GM19099 (cell line): ENCODE results near the gene ULBP3.

Experiments
- POLR2A ChIP-seq: IDR thresholded peaks from 3 replicates; pipeline ENCODE4 v1.6.1; 2011; ENCODE audit warnings: low read depth; ENCODE audit not compliant: insufficient read length; ENCODE audit errors: extremely low read depth

Gene ULBP3

DNA sequence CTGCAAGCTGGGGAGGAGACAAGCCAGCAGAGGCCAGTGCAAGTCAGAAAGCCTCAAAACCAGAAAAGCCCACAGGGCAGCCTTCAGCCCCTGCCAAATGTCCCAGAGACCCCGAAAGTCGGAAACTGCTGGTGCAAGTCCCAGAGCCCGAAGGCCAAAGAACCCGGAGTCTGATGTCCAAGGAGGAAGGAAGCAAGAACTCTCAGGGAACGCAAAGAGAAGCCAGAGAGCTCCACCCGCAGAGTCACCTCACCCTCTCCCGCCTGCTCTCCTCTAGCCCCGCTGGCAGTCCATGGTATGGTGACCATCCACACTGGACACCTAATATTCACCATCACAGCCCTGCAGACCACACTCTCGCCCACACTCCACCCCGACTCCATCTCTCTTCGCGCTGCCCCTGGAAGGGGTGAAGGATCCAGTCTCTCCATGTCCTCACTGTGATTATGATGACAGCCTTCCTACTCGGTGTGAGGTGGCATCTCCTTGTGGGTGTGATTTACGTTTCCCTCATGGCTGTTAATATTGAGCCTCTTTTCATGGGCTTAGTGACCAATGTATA, 10.6 kb downstream of the ULBP3 start:
- no peak for TF ChIP-seq POLR2A

DNA sequence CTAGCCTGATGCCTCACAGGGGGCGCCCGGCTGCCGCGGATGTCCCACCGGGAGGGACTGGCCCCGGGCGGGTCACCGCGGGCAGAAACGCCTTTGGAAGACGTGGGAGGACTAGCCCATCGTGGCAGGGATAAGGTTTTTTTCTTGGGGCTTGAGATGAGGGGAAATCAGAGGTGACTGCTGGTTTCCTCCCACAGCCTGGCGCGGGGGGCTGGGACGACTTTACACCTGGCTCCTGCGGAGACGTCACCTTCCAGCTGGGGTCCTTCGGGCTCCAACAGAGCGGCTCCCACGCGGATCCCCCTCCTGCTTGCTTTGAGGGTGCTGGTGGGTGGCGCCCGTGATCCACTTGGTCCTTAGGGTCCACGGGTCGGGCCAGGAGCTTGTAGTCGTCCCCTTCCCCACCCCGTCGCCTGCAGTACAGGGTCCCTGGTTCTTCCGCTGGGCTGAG, 11.4 kb downstream of the ULBP3 start:
- TF ChIP-seq POLR2A: no peak

- TF ChIP-seq POLR2A: no peak
These were observed 12.0 kb downstream of the ULBP3 start for GRCh38 chr6:150056916-150057315.

- TF ChIP-seq POLR2A: no peak
These were observed 12.8 kb downstream of the ULBP3 start for GRCh38 chr6:150056156-150056555.

GRCh38 chr6:150055131-150055530, 13.8 kb downstream of the ULBP3 start:
- no peak for TF ChIP-seq POLR2A

DNA sequence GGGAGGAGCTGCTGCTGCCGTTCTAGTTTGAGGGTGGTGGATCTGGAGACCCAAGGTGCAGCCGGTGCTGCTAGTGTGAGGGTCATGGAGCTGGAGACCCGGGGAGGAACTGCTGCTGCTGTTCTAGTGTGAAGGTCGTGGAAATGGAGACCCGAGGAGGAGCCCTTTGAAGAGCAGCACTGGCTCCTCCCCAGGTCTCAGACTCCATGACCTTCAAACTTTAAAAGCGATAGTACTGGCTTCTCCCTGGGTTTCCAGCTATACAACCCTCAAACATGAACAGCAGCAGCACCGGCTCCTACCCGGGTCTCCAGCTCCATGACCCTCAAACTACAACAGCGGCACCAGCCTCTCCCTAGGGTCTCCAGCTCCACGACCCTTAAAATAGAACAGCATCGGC, 15.5 kb downstream of the ULBP3 start:
- TF ChIP-seq POLR2A: no peak

DNA sequence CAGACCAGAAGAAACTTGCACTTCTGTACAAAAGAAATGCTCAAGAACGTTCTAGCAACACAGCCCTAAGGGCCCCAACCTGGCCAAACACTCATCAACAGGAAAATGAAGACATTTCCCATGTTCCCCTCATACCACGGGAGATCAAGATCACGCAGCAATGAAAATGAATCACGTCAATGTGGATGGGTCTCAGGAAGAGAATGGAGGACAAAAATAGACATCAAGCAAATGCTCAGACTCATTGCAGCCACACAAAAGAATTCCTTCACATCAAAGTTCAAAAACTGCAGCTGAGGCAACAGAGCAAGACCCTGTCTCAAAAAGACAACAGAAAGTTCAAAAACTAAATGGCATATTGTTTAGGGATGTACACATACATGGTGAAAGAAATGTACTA, 18.1 kb downstream of the ULBP3 start:
- TF ChIP-seq POLR2A: no peak

- TF ChIP-seq POLR2A: no peak
These were observed 20.8 kb downstream of the ULBP3 start for GRCh38 chr6:150048099-150048498.

DNA sequence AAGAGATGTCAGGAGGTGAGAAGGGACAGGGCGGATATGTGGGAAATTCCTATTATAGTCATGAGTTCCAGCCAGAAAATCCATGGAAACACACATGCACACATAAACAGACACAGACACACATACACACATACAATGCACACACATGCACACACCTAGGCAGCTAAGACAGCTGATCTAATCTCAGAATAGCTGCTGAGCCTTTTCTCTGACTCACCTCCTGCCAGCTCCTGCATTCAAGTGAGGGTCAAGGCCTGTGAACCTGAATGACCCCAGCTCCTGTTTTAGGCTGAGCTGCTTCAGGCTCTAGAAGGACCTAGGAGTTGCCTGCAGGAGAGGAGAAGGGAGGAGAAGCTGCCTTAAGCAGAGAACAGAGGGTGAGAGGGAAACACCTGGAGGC, 22.0 kb downstream of the ULBP3 start:
- TF ChIP-seq POLR2A: no peak

DNA sequence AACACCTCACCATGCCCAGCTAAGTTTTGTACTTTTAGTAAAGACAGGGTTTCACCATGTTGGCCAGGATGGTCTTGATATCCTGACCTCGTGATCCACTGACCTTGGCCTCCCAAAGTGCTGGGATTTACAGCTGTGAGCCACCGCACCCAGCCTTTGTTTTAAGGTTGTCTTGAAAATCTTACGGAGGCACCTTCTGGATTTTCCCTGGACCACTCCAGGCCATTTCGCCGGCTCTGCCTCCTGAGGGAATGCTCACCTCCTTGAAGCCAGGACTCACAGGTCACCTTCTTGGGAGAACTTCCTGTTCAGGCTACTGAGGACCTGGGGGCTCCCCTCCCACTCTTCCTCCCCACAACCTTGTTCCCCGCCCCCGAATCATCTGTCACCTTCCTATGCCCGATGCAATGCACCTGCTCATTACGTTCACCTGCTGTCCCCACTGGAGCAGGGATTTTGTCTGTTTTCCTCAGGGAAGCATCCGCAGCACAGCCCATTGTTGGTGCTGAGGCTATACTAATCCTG, 24.2 kb downstream of the ULBP3 start:
- TF ChIP-seq POLR2A: no peak

DNA sequence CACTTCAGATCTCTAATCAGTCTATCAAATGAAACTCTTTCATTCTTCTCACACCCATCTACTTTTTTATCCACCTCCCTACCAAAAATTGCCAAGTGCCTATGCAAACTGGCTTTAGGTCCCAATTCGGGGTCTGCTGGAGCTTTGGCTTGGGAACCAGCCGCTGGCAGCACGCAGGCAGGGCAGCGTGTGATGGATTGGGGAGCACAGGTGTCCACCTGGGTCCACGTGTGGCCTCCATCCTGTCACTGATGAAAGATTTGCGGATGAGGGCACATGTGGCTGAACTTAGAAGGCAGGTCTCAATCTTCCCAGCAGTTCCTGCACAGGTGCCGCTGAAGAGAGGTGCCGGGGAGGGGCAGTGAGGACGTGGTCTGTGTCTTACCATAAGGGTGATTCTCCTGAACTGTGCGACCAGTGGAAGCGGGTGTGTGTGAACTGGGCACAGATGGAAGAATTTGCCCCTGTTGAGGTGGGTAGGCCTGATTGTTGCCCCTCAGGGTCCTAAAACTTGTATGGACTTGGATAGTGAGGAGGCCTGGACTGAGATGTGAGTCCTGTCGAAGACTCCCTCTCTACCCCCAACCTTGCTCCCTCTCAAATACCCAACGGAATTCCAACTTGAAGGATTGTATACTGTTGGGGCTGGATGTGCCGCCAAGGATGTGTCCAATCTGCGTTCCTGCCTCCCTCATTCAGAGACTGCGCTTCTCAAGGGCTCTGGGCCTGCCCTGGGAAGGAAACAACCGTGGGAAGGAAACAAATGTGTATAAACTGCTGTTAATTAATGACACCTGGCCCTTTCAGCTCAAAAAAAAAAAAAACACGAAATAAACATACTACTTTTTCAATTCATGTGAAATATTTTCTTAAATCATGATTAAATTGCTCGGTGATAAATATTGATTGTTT, 25.2 kb downstream of the ULBP3 start:
- no peak for TF ChIP-seq POLR2A

GRCh38 chr6:150043096-150043495, 25.8 kb downstream of the ULBP3 start:
- no peak for TF ChIP-seq POLR2A

- TF ChIP-seq POLR2A: no peak
These were observed 30.5 kb downstream of the ULBP3 start for GRCh38 chr6:150038202-150039062.

GRCh38 chr6:150037526-150038201, 31.3 kb downstream of the ULBP3 start:
- no peak for TF ChIP-seq POLR2A

GRCh38 chr6:150036081-150036480, 32.8 kb downstream of the ULBP3 start:
- TF ChIP-seq POLR2A: no peak
